Heart left ventricle (tissue), 16 donors: ENCODE data around the gene IPO7. TPM values are rescaled to one million over a fixed set of nuclear protein-coding genes. Genes with fewer than 3 reads are reported as not detected.

Experiments
- ATAC-seq, 4 donors: fragments of 200-7000 bp; cut with Tn5 transposase; one replicate each; pipeline ENCODE4 v1.9.1; 2020 to 2022; ENCODE audit warnings: moderate library complexity in 4 of 4, mild to moderate bottlenecking in 3 of 4, moderate number of reproducible peaks in 1 of 4
- DNase-seq, 5 donors: peaks; one replicate each; pipeline ENCODE4 v3.0.0-alpha.2; 2020
- H3K27ac ChIP-seq, 12 donors: fragments of 200-600 bp; sonication (generic) in 4 of 12; one replicate each; pipeline versions ENCODE4 v1.5.0 to v1.8.0; 2016 to 2022; ENCODE audit warnings: mild to moderate bottlenecking in 2 of 12
- H3K27me3 ChIP-seq, 9 donors: fragments of 200-600 bp; sonication (generic) in 2 of 9; one replicate each; pipeline versions ENCODE4 v1.5.1 to v1.8.0; 2016 to 2022; ENCODE audit warnings: mild to moderate bottlenecking in 3 of 9
- H3K36me3 ChIP-seq, 9 donors: fragments of 200-600 bp; sonication (generic) in 2 of 9; one replicate each; pipeline versions ENCODE4 v1.5.0 to v1.8.0; 2018 to 2022; ENCODE audit warnings: mild to moderate bottlenecking in 2 of 9
- H3K4me1 ChIP-seq, 12 donors: fragments of 200-600 bp; sonication (generic) in 4 of 12; one replicate each; pipeline versions ENCODE4 v1.5.0 to v1.8.0; 2016 to 2022; ENCODE audit warnings: mild to moderate bottlenecking in 3 of 12
- H3K4me3 ChIP-seq, 12 donors: fragments of 200-600 bp; sonication (generic) in 4 of 12; one replicate each; pipeline versions ENCODE4 v1.5.0 to v1.8.0; 2017 to 2022; ENCODE audit warnings: mild to moderate bottlenecking in 9 of 12, moderate library complexity in 4 of 12
- H3K9me3 ChIP-seq, 12 donors: fragments of 200-600 bp; sonication (generic) in 4 of 12; one replicate each; pipeline versions ENCODE4 v1.5.0 to v1.8.0; 2016 to 2022; ENCODE audit warnings: mild to moderate bottlenecking in 1 of 12
- POLR2A ChIP-seq, 2 donors: fragments of 450-650 bp; IDR thresholded peaks; one replicate each; pipeline ENCODE4 v1.6.1; 2017; ENCODE audit warnings: antibody characterized with exemption in 2 of 2, mild to moderate bottlenecking in 2 of 2, moderate library complexity in 2 of 2
- WGBS, 4 donors: extraction: QIAGEN DNeasy Blood & Tissue Kit in 2 of 4; methylation state at CpG; one replicate each; pipeline versions ENCODE4 v1.1.5 to v1.1.7; 2013 to 2018; 5-methylcytosine and 5-hydroxymethylcytosine counted together
- intact Hi-C, 10 donors: fragments of 100-400 bp; cut with DNase I; formaldehyde crosslinking; loops; one replicate each; pipeline versions ENCODE4 v1.11.1 to v1.14.2; 2022
- polyA plus RNA-seq, 2 donors: library from polyadenylated mRNA; stranded (reverse); fragments of 200-250 nt; gene quantifications; one replicate each; pipeline ENCODE4 v1.2.3, GENCODE V29; 2013
- total RNA-seq, 9 donors: library from RNA; depleted of rRNA in 2 of 9; stranded (reverse); fragments of >200 nt in 2 of 9; fragmentation: NEBNext Ultra II Directional in 3 of 9; extraction: Animal tissue kit (Norgen Biotek cat#: 25700) in 3 of 9; gene quantifications; one replicate each; pipeline versions ENCODE4 v1.1.0 to v1.2.4, GENCODE V29; 2016 to 2023
- TF ChIP-seq, protein P1 (sequence below), 12 donors: fragments of 200-600 bp; sonication (generic) in 4 of 12; IDR thresholded peaks; one replicate each; pipeline versions ENCODE4 v1.5.0 to v1.8.0; 2018 to 2022; ENCODE audit warnings: antibody characterized with exemption in 12 of 12, mild to moderate bottlenecking in 5 of 12
- donor health status: ischemic (EF 13 %, LVEDD 7.1; RV severe dilation, severe dysfunction).
- donor health status: healthy with polysubstance abuse.
- donor health status: DM: no; HTN: yes; CAD: no.
- donor health status: DM: no; HTN: no; CAD: no.
- donor health status: ischemic (EF 25% LVEDD 6.9; RV normal size, moderate dysfunction).
- donor health status: ischemic (EF 25% LVEDD 5.7; RV mildly dilated, moderate dysfunction).
- donor health status: healthy.
- donor health status: DM: yes; HTN: yes; CAD: no.
- donor health status: ischemic (EF 35%, LVEDD 5.7; RV mildly dilated, moderate dysfunction).
- donor health status: nonischemic (EF 11% LVEDD 7.7; RV severe dilation, severe dysfunction).
- donor health status: DM: yes; HTN: yes; CAD: no.
- donor health status: PGD.
- donor health status: ischemic (EF 29% LVEDD 5.4; RV normal size, mild dysfunction).
- donor health status: nonischemic (EF 23%, LVEDD 6.1; RV moderate dilation, normal function).

IPO7 gene
- total and polyA plus RNA-seq, 11 donors: 25.6 to 200 (median 141) TPM

DNA sequence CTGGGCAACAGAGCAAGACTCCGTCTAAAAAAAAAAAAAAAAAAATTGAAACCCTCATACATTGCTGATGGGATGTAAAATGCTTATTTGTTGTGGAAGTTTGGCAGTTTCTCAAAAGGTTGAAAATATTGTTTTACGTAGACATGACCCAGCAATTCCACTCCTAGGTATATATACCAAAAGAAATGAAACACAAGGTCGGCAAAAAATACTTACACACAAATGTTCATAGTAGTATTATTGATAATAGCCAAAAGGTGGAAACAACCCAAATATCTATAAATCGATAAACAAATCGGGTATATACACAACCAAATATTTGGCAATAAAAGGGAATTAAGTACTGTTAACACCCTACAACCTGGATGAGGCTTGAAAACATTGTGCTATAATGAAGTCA lies 71.3 kb downstream of the IPO7 start:
- peaks cover 0 to 19% (median 7%) of the 10 kb centered on the region in 12 donors for H3K9me3 ChIP-seq
- WGBS, 4 donors: 96 to 97% (median 96%) methylated on average over 5 of the region's 5 CpGs
- H3K27me3 ChIP-seq: no peaks in the 10 kb centered on the region
- no peak overlapping the region for H3K4me3 ChIP-seq
- ATAC-seq (no peak), DNase-seq (no peak)
- TF ChIP-seq, protein P1, sequence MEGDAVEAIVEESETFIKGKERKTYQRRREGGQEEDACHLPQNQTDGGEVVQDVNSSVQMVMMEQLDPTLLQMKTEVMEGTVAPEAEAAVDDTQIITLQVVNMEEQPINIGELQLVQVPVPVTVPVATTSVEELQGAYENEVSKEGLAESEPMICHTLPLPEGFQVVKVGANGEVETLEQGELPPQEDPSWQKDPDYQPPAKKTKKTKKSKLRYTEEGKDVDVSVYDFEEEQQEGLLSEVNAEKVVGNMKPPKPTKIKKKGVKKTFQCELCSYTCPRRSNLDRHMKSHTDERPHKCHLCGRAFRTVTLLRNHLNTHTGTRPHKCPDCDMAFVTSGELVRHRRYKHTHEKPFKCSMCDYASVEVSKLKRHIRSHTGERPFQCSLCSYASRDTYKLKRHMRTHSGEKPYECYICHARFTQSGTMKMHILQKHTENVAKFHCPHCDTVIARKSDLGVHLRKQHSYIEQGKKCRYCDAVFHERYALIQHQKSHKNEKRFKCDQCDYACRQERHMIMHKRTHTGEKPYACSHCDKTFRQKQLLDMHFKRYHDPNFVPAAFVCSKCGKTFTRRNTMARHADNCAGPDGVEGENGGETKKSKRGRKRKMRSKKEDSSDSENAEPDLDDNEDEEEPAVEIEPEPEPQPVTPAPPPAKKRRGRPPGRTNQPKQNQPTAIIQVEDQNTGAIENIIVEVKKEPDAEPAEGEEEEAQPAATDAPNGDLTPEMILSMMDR (IDR thresholded peaks at IDR 0.05): no peak
- TF ChIP-seq POLR2A (IDR thresholded peaks at IDR 0.05): no peak
- peaks cover 0 to 6% (median 4%) of the 10 kb centered on the region in 12 donors for H3K4me1 ChIP-seq
- no peaks in the 10 kb centered on the region for H3K36me3 ChIP-seq
- H3K27ac ChIP-seq: no peak overlapping the region
- intact Hi-C loops: no loop called here

DNA sequence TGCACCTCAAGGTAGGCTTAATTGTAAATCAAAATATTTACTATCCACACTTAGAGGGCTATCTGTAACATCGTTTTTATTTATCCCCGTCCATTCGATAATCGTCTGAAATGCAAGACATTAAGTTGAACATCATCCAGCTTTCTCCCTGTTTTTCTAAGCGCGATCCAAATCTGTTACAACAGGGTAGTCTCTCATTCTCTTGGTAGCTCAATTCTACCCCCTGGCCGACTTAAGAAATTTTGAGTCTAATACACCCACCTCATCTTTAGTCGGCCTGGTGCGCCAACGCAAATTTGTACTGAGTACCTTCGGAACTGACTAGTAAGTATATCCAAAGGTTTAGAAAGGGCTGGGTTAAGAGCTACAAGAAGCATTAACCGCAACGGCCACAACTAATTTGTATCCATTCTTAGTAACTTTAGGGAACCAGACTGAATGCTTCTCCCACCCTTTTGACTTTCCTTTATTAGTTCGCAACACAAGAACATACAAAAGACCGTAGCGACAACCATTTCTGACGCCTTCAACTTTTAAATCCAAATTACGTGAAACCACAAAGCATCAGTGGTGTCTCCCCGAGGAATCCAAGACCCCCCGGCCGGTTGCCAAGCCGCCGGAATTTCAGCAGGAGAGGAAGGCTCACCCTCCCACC lies 75.3 kb downstream of the IPO7 start:
- 1 to 4% (median 2%) methylated on average over 22 to 23 of the region's 23 CpGs for WGBS, 4 donors
- peak in 1 of 5 donors; percentile 20 for DNase-seq
- Histone ChIP-seq H3K36me3 (no peaks in the 10 kb centered on the region), H3K4me1 (peaks cover 0 to 27% (median 20%) of the 10 kb centered on the region in 12 donors), H3K9me3 (no peaks in the 10 kb centered on the region), H3K4me3 (peak overlapping the region; percentile 80 to 99 (median 89)), H3K27ac (peak overlapping the region; percentile 95 to 100 (median 99)), H3K27me3 (no peaks in the 10 kb centered on the region)
- intact Hi-C loops: loop anchor here in 4 of 10 donors (2.0 to 10.0 kb wide), 7 partner anchors 95 to 492 kb away; partner anchors contain the start of genes TMEM41B (in 2 of the 4), DENND5A (in 1 of the 4) and WEE1 (in 1 of the 4)
- ATAC-seq: no peak
- TF ChIP-seq POLR2A (IDR thresholded peaks at IDR 0.05): no peak
- TF ChIP-seq, protein P1 (IDR thresholded peaks at IDR 0.05): peak in 1 of 12 donors; percentile 3

DNA sequence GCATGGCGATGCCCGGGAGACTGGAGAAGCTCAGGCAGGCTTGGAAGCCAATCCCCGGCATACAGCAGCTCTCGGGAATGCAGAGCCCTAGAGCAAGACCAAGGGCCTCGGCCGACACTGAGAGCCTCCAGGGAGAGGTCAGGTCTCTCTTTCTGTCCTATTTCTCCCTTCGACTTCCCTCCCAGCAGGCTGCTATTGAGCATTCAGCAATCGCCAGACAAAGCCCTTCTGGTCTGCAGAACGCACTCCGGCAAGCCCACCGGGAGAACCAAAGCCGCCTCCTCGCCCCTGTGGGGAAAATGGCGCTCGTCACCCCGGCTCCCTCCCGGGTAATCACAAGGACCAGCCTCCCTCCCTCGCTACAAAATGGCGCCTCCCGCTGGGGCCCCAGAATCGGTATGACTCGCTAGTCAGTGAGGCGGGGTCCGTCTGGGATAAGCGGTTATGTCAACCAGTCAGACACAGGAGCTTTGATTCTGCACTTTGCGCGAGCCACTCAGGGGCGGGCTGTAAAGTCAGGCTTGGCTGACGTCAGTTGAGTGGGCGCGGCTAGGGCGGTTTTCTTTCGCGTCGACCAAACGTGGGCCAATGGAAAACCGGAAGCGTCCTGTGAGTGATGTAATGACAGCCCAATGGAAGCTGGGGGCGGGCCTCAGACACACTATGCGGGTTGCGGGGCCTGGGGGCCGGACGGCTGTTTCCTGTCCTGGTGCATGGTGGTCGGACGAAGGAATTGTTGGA lies 76.0 kb downstream of the IPO7 start, which contains the start of gene ZNF143:
TSS of gene ZNF143 (plus strand) at position 691 of the 741 bp plus-strand sequence. CDS start 10,297 bp downstream, outside the sequence.
- 0% methylated on average over 24 to 45 of the region's 45 CpGs for WGBS, 4 donors
- H3K4me1 ChIP-seq: peaks cover 0 to 27% (median 20%) of the 10 kb centered on the region in 12 donors
- H3K27ac ChIP-seq: peak within 1 kb of the TSS; percentile 98 to 100 (median 100)
- intact Hi-C loops: loop anchor here in 4 of 10 donors (2.0 to 10.0 kb wide), 7 partner anchors 96 to 493 kb away; partner anchors contain the start of genes TMEM41B (in 2 of the 4), DENND5A (in 1 of the 4) and WEE1 (in 1 of the 4)
- no peaks in the 10 kb centered on the region for H3K27me3 ChIP-seq
- TF ChIP-seq POLR2A (IDR thresholded peaks at IDR 0.05): peak; percentile 76 to 91
- TF ChIP-seq, protein P1 (IDR thresholded peaks at IDR 0.05): peak in 1 of 12 donors; percentile 3
- H3K36me3 ChIP-seq: no peaks in the 10 kb centered on the region
- peak within 1 kb of the TSS; percentile 80 to 99 (median 91) for H3K4me3 ChIP-seq
- peak; percentile 100 for DNase-seq
- ATAC-seq: peak; percentile 96 to 99 (median 98)
- no peaks in the 10 kb centered on the region for H3K9me3 ChIP-seq
